Measurements from ENCODE around the gene DHRSX.

DNA sequence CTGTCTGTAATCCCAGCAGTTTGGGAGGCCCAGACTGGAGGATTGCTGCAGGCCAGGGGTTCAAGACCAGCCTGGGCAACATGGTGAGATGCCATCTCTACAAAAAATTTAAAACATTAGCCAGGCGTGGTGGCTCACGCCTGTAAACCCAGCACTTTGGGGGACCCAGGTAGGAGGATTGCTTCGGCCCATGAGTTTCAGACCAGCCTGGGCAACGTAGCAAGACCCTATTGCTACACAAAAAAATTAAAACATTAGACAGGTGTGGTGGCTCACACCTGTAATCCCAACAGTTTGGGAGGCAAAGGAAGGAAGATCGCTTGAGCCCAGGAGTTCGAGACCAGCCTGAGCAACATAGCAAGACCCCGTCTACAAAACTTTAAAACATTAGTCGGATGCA is 1.3 kb downstream of the DHRSX start:
- TF ChIP-seq, protein P1, sequence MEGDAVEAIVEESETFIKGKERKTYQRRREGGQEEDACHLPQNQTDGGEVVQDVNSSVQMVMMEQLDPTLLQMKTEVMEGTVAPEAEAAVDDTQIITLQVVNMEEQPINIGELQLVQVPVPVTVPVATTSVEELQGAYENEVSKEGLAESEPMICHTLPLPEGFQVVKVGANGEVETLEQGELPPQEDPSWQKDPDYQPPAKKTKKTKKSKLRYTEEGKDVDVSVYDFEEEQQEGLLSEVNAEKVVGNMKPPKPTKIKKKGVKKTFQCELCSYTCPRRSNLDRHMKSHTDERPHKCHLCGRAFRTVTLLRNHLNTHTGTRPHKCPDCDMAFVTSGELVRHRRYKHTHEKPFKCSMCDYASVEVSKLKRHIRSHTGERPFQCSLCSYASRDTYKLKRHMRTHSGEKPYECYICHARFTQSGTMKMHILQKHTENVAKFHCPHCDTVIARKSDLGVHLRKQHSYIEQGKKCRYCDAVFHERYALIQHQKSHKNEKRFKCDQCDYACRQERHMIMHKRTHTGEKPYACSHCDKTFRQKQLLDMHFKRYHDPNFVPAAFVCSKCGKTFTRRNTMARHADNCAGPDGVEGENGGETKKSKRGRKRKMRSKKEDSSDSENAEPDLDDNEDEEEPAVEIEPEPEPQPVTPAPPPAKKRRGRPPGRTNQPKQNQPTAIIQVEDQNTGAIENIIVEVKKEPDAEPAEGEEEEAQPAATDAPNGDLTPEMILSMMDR (IDR thresholded peaks at IDR 0.05): no peak
- TF ChIP-seq POLR2AphosphoS5 (IDR thresholded peaks at IDR 0.05): no peak

All from breast epithelium (tissue), 3 donors.